H9 (cell line): Measurements from ENCODE around the gene PRPH2. TPM values are rescaled to one million over a fixed set of nuclear protein-coding genes. Genes with fewer than 3 reads are reported as not detected.

Source experiments
- DNase-seq: peaks from one replicate; pipeline ENCODE4 v3.0.0-alpha.2; 2017
- H2AFZ ChIP-seq: one replicate; pipeline ENCODE4 v1.6.1; 2013; ENCODE audit warnings: mild to moderate bottlenecking, low read length, control low read depth, moderate library complexity
- H2AK5ac ChIP-seq: 2 replicates; pipeline ENCODE4 v1.6.1; 2013; ENCODE audit warnings: low read length, control low read depth, mixed read lengths; ENCODE audit not compliant: insufficient read length
- H2BK120ac ChIP-seq: one replicate; pipeline ENCODE4 v1.6.1; 2013; ENCODE audit warnings: low read depth, mild to moderate bottlenecking, low read length, control low read depth, inconsistent platforms; ENCODE audit not compliant: poor library complexity, severe bottlenecking
- H2BK12ac ChIP-seq: 2 replicates; pipeline ENCODE4 v1.6.1; 2013; ENCODE audit warnings: low read length, control low read depth, mixed read lengths, low read depth; ENCODE audit not compliant: insufficient read length
- H2BK15ac ChIP-seq: 2 replicates; pipeline ENCODE4 v1.6.1; 2013; ENCODE audit warnings: low read depth, low read length, control low read depth
- H2BK20ac ChIP-seq: one replicate; pipeline ENCODE4 v1.6.1; 2013; ENCODE audit warnings: low read depth, mild to moderate bottlenecking, low read length, control low read depth, inconsistent platforms; ENCODE audit not compliant: poor library complexity, severe bottlenecking
- H2BK5ac ChIP-seq: 2 replicates; pipeline ENCODE4 v1.6.1; 2013; ENCODE audit warnings: low read length, control low read depth, mixed read lengths; ENCODE audit not compliant: insufficient read length
- H3K14ac ChIP-seq: 2 replicates; pipeline ENCODE4 v1.6.1; 2013; ENCODE audit warnings: low read length, control low read depth; ENCODE audit not compliant: insufficient read depth
- H3K18ac ChIP-seq: 2 replicates; pipeline ENCODE4 v1.6.1; 2013; ENCODE audit warnings: low read depth, mild to moderate bottlenecking, mixed read lengths, low read length, control low read depth; ENCODE audit not compliant: insufficient read length
- H3K23ac ChIP-seq: 2 replicates; pipeline ENCODE4 v1.6.1; 2013; ENCODE audit warnings: low read length, control low read depth, mixed read lengths, low read depth; ENCODE audit not compliant: insufficient read length
- H3K23me2 ChIP-seq: 2 replicates; pipeline ENCODE4 v1.6.1; 2013; ENCODE audit warnings: low read depth, mild to moderate bottlenecking, mixed read lengths, low read length, control low read depth; ENCODE audit not compliant: insufficient read length, poor library complexity, severe bottlenecking
- H3K27ac ChIP-seq: 2 replicates; pipeline ENCODE4 v1.5.1; 2013; ENCODE audit warnings: low read length, control low read depth, mixed read lengths, low read depth; ENCODE audit not compliant: insufficient read length
- H3K27me3 ChIP-seq: 2 replicates; pipeline ENCODE4 v1.6.1; 2013; ENCODE audit warnings: low read length, control low read depth, inconsistent platforms; ENCODE audit not compliant: insufficient read depth
- H3K4ac ChIP-seq: 2 replicates; pipeline ENCODE4 v1.6.1; 2013; ENCODE audit warnings: low read depth, mild to moderate bottlenecking, control low read depth, inconsistent platforms, low read length, moderate library complexity
- H3K4me1 ChIP-seq: 2 replicates; pipeline ENCODE4 v1.6.1; 2013; ENCODE audit warnings: low read length, control low read depth, inconsistent platforms; ENCODE audit not compliant: insufficient read depth
- H3K4me2 ChIP-seq: 2 replicates; pipeline ENCODE4 v1.6.1; 2013; ENCODE audit warnings: low read length, control low read depth, mixed read lengths; ENCODE audit not compliant: insufficient read length, insufficient read depth
- H3K56ac ChIP-seq: 2 replicates; pipeline ENCODE4 v1.6.1; 2013; ENCODE audit warnings: low read depth, mild to moderate bottlenecking, mixed read lengths, low read length, control low read depth; ENCODE audit not compliant: insufficient read length
- H3K79me1 ChIP-seq: 2 replicates; pipeline ENCODE4 v1.6.1; 2013; ENCODE audit warnings: low read depth, mild to moderate bottlenecking, moderate library complexity, low read length, control low read depth, inconsistent platforms; ENCODE audit not compliant: insufficient read depth, poor library complexity, severe bottlenecking
- H3K79me2 ChIP-seq: 2 replicates; pipeline ENCODE4 v1.6.1; 2013; ENCODE audit warnings: low read length, control low read depth, inconsistent platforms; ENCODE audit not compliant: insufficient read depth
- H3K9ac ChIP-seq: 2 replicates; pipeline ENCODE4 v1.6.1; 2013; ENCODE audit warnings: low read length, control low read depth, mixed read lengths; ENCODE audit not compliant: insufficient read length; ENCODE audit errors: extremely low read depth
- H3K9me3 ChIP-seq: one replicate; pipeline ENCODE4 v1.6.1; 2013; ENCODE audit warnings: low read depth, low read length, inconsistent platforms; ENCODE audit not compliant: control insufficient read depth
- H3T11ph ChIP-seq: one replicate; pipeline ENCODE4 v1.6.1; 2013; ENCODE audit warnings: mild to moderate bottlenecking, low read length, control low read depth, inconsistent platforms
- H4K20me1 ChIP-seq: one replicate; pipeline ENCODE4 v1.6.1; 2013; ENCODE audit not compliant: control insufficient read depth, insufficient read length, insufficient read depth
- H4K5ac ChIP-seq: 2 replicates; pipeline ENCODE4 v1.6.1; 2013; ENCODE audit warnings: low read depth, mild to moderate bottlenecking, mixed read lengths, low read length, control low read depth; ENCODE audit not compliant: insufficient read length
- H4K8ac ChIP-seq: replicated peaks from 2 replicates; pipeline ENCODE4 v1.6.1; 2013; ENCODE audit warnings: low read length, control low read depth, mixed read lengths, low read depth; ENCODE audit not compliant: insufficient read length
- H4K91ac ChIP-seq: 2 replicates; pipeline ENCODE4 v1.6.1; 2013; ENCODE audit warnings: low read depth, mild to moderate bottlenecking, moderate library complexity, mixed read lengths, low read length, control low read depth; ENCODE audit not compliant: insufficient read length
- H3K27ac Mint-ChIP-seq, 3 experiments: 2 replicates in 2 of 3; 3 replicates in 1 of 3; pipeline ENCODE4 v1.8.0; 2020 to 2021; ENCODE audit warnings: mixed read lengths in 3 of 3, mild to moderate bottlenecking in 1 of 3, moderate library complexity in 1 of 3
- H3K27me3 Mint-ChIP-seq: 2 replicates; pipeline ENCODE4 v1.8.0; 2021; ENCODE audit warnings: low read depth, mild to moderate bottlenecking, moderate library complexity, mixed read lengths
- H3K36me3 Mint-ChIP-seq, 3 experiments: 2 replicates in 2 of 3; 3 replicates in 1 of 3; pipeline ENCODE4 v1.8.0; 2020 to 2021; ENCODE audit warnings: low read depth in 3 of 3, mixed read lengths in 3 of 3; ENCODE audit not compliant: insufficient read depth in 1 of 3
- H3K4me1 Mint-ChIP-seq, 2 experiments: 2 replicates each; pipeline ENCODE4 v1.8.0; 2020; ENCODE audit warnings: mixed read lengths in 2 of 2
- H3K4me3 Mint-ChIP-seq, 2 experiments: 2 replicates in 1 of 2; 3 replicates in 1 of 2; pipeline ENCODE4 v1.8.0; 2020 to 2021; ENCODE audit warnings: mild to moderate bottlenecking in 2 of 2, mixed read lengths in 2 of 2, moderate library complexity in 1 of 2
- H3K9me3 Mint-ChIP-seq, 2 experiments: 2 replicates in 1 of 2; 3 replicates in 1 of 2; pipeline ENCODE4 v1.8.0; 2020; ENCODE audit warnings: mild to moderate bottlenecking in 2 of 2, mixed read lengths in 2 of 2, moderate library complexity in 1 of 2
- CTCF ChIP-seq: fragments of 200-600 bp; sonication (generic); conservative IDR thresholded peaks from 3 replicates; pipeline ENCODE4 v1.8.0; 2021; ENCODE audit warnings: antibody characterized with exemption, mild to moderate bottlenecking
- WGBS: extraction: QIAGEN DNeasy Blood & Tissue Kit; methylation state at CpG from one replicate; pipeline ENCODE4 v1.1.7; 2013; ENCODE audit warnings: missing lambda C conversion rate, low lambda C conversion rate, mixed read lengths; ENCODE audit not compliant: insufficient read length; ENCODE audit errors: extremely low coverage; 5-methylcytosine and 5-hydroxymethylcytosine counted together
- total RNA-seq: library from RNA; stranded (reverse); gene quantifications from 2 replicates; pipeline ENCODE4 v1.2.1, GENCODE V29; 2021

Gene PRPH2
- total RNA-seq, 1 experiment from 2014 or later = 0.31 TPM

DNA sequence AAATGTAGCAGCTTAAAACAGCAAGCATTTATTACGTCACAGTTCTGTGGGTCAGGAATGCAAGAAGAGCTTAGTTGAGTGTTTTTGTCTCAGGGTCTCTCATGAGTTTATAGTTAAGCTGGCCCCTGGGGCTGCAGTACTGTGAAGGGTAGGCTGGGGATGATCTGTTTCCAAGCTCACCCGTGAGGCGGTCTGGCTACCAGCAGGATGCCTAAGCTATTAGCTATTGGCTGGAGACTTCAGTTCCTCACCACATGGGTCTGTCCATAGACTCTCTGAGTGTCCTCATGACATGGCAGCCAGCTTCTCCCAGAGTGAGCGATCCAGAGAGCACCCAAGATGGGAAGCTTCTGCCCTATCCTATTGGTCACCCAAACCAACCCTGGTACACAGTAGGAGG lies 46.7 kb upstream of the PRPH2 start:
- H2BK15ac ChIP-seq = no peak overlapping the region
- peaks cover 4% of the 10 kb centered on the region for H3K23me2 ChIP-seq
- no peak overlapping the region for H3T11ph ChIP-seq
- H2AFZ ChIP-seq = no peak overlapping the region
- Mint-ChIP-seq H3K4me1 (peaks cover 24 to 28% of the 10 kb centered on the region in 2 experiments), H3K27ac (no peak overlapping the region), H3K36me3 (no peaks in the 10 kb centered on the region), H3K9me3 (no peaks in the 10 kb centered on the region), H3K4me3 (no peak overlapping the region), H3K27me3 (peaks cover 6% of the 10 kb centered on the region; the same call in 1 of the 2 replicates)
- no peak overlapping the region; the same call in 1 of the 2 replicates for H3K14ac ChIP-seq
- H3K27me3 ChIP-seq = no peaks in the 10 kb centered on the region; the same call in 1 of the 2 replicates
- H3K18ac ChIP-seq = no peak overlapping the region
- no peak overlapping the region for H3K56ac ChIP-seq
- H3K4me1 ChIP-seq = peaks cover 8% of the 10 kb centered on the region; the same call in 1 of the 2 replicates
- H2BK20ac ChIP-seq = no peak overlapping the region
- TF ChIP-seq CTCF = no peak
- H2BK120ac ChIP-seq = no peak overlapping the region
- H3K9me3 ChIP-seq = no peaks in the 10 kb centered on the region
- H3K79me1 ChIP-seq = no peaks in the 10 kb centered on the region
- H2BK5ac ChIP-seq = no peak overlapping the region
- no peak overlapping the region for H3K4ac ChIP-seq
- WGBS = no CpG with 5 or more reads among the region's 4 CpGs
- no peak overlapping the region for H3K4me2 ChIP-seq
- H3K23ac ChIP-seq = no peak overlapping the region
- no peak overlapping the region for H3K27ac ChIP-seq
- no peak overlapping the region for H2AK5ac ChIP-seq
- no peak for DNase-seq
- H4K20me1 ChIP-seq = no peaks in the 10 kb centered on the region
- H2BK12ac ChIP-seq = no peak overlapping the region
- no peak overlapping the region for H3K9ac ChIP-seq
- no peak overlapping the region for H4K5ac ChIP-seq
- no peak overlapping the region for H4K91ac ChIP-seq
- no peaks in the 10 kb centered on the region for H3K79me2 ChIP-seq
- H4K8ac ChIP-seq = no peak overlapping the region
